Thyroid gland (tissue), 4 donors: ENCODE data around the gene APOLD1.

Experiments used
- CTCF ChIP-seq, 6 experiments: fragments of 200-600 bp in 3 of 6; fragments of 450-650 bp in 3 of 6; sonication (generic) in 3 of 6; IDR thresholded peaks; one replicate each; pipeline ENCODE4 v1.5.1; 2016 to 2019; ENCODE audit warnings: antibody characterized with exemption in 6 of 6, mild to moderate bottlenecking in 2 of 6, inconsistent platforms in 1 of 6, moderate library complexity in 1 of 6
- POLR2A ChIP-seq, 2 donors: fragments of 450-650 bp; IDR thresholded peaks; one replicate each; pipeline ENCODE4 v1.6.1; 2017; ENCODE audit warnings: antibody characterized with exemption in 2 of 2, mild to moderate bottlenecking in 2 of 2, moderate library complexity in 1 of 2

DNA sequence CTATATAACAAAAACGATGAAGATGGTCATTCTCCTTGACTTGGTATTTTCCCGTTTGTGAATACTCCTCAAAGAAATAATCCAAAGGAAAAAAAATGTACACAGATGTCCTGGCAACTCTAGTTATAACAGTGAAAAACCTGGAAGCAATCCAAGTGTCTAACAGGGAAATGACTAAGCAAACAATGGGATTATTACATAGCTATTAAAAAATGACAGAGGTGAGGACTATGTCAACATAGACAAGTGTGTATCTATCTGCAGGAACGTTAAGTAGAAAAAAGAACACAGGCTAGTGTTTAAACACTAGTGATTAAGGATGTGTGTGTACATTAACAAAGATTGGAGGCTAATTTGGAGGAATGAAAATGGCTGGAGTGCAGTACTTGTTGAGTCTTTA lies 5.9 kb upstream of the APOLD1 start:
- no peak for TF ChIP-seq CTCF (IDR thresholded peaks at IDR 0.05)
- TF ChIP-seq POLR2A (IDR thresholded peaks at IDR 0.05) = no peak
